ENCODE data around the gene ATAT1.

DNA sequence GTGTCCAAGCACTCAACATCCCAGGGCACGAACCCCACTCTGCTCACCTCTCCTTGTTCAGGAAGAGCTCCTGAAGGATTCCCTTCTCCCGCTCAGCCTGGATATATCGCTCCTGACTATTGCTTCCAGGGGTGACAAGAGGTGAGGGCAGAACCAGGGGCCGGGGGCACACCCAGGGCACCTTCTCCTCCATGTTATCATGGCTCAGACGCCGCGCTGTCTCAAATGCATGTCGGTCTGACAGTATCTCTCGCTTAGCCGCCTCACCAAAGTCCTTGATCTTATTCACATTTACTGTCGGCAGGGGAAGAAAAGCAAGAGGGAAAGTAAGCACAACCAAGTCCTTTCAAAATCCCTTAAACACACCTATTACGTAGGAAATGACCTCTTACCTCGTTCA is 22.7 kb upstream of the ATAT1 start:
- TF ChIP-seq, protein P1, sequence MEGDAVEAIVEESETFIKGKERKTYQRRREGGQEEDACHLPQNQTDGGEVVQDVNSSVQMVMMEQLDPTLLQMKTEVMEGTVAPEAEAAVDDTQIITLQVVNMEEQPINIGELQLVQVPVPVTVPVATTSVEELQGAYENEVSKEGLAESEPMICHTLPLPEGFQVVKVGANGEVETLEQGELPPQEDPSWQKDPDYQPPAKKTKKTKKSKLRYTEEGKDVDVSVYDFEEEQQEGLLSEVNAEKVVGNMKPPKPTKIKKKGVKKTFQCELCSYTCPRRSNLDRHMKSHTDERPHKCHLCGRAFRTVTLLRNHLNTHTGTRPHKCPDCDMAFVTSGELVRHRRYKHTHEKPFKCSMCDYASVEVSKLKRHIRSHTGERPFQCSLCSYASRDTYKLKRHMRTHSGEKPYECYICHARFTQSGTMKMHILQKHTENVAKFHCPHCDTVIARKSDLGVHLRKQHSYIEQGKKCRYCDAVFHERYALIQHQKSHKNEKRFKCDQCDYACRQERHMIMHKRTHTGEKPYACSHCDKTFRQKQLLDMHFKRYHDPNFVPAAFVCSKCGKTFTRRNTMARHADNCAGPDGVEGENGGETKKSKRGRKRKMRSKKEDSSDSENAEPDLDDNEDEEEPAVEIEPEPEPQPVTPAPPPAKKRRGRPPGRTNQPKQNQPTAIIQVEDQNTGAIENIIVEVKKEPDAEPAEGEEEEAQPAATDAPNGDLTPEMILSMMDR (IDR thresholded peaks at IDR 0.05): no peak
- TF ChIP-seq POLR2AphosphoS5 (IDR thresholded peaks at IDR 0.05; ENCODE audit: low read depth, low read length): no peak; the same call in 1 of the 2 replicates
- TF ChIP-seq, protein P2, sequence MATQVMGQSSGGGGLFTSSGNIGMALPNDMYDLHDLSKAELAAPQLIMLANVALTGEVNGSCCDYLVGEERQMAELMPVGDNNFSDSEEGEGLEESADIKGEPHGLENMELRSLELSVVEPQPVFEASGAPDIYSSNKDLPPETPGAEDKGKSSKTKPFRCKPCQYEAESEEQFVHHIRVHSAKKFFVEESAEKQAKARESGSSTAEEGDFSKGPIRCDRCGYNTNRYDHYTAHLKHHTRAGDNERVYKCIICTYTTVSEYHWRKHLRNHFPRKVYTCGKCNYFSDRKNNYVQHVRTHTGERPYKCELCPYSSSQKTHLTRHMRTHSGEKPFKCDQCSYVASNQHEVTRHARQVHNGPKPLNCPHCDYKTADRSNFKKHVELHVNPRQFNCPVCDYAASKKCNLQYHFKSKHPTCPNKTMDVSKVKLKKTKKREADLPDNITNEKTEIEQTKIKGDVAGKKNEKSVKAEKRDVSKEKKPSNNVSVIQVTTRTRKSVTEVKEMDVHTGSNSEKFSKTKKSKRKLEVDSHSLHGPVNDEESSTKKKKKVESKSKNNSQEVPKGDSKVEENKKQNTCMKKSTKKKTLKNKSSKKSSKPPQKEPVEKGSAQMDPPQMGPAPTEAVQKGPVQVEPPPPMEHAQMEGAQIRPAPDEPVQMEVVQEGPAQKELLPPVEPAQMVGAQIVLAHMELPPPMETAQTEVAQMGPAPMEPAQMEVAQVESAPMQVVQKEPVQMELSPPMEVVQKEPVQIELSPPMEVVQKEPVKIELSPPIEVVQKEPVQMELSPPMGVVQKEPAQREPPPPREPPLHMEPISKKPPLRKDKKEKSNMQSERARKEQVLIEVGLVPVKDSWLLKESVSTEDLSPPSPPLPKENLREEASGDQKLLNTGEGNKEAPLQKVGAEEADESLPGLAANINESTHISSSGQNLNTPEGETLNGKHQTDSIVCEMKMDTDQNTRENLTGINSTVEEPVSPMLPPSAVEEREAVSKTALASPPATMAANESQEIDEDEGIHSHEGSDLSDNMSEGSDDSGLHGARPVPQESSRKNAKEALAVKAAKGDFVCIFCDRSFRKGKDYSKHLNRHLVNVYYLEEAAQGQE (IDR thresholded peaks at IDR 0.05; ENCODE audit: insufficient read depth in 1 of 2, low read depth in 2 of 2, low read length in 1 of 2): no peak
- no peak for TF ChIP-seq TCF7L2 (IDR thresholded peaks at IDR 0.05; ENCODE audit: low read depth, low read length)
- no peak for TF ChIP-seq SIN3A (IDR thresholded peaks at IDR 0.05; ENCODE audit: borderline replicate concordance, insufficient read depth, low read depth, low read length)

All from Panc1 (cell line).